T-helper 2 cell treated with Interferon-gamma antibody and Interleukin-4, amounts not matched to agents 5 μg/mL and 100 μg/mL, for 36 hours (primary cell): ENCODE measurements around the gene RNF126.

Experiments used
- DNase-seq: peaks from one replicate; pipeline ENCODE4 v3.0.0; 2021; ENCODE audit warnings: low spot score
- H3K27ac Mint-ChIP-seq: one replicate; pipeline ENCODE4 v1.8.0; 2021; ENCODE audit warnings: mild to moderate bottlenecking, mixed read lengths
- H3K27me3 Mint-ChIP-seq: one replicate; pipeline ENCODE4 v1.8.0; 2021; ENCODE audit warnings: low read depth, mixed read lengths
- H3K36me3 Mint-ChIP-seq: one replicate; pipeline ENCODE4 v1.8.0; 2021; ENCODE audit warnings: low read depth, mixed read lengths
- H3K4me1 Mint-ChIP-seq: one replicate; pipeline ENCODE4 v1.8.0; 2021; ENCODE audit warnings: low read depth, mixed read lengths
- H3K4me3 Mint-ChIP-seq: one replicate; pipeline ENCODE4 v1.8.0; 2022; ENCODE audit warnings: mild to moderate bottlenecking, moderate library complexity, mixed read lengths
- H3K9me3 Mint-ChIP-seq: one replicate; pipeline ENCODE4 v1.8.0; 2021; ENCODE audit warnings: mixed read lengths

Gene RNF126

DNA sequence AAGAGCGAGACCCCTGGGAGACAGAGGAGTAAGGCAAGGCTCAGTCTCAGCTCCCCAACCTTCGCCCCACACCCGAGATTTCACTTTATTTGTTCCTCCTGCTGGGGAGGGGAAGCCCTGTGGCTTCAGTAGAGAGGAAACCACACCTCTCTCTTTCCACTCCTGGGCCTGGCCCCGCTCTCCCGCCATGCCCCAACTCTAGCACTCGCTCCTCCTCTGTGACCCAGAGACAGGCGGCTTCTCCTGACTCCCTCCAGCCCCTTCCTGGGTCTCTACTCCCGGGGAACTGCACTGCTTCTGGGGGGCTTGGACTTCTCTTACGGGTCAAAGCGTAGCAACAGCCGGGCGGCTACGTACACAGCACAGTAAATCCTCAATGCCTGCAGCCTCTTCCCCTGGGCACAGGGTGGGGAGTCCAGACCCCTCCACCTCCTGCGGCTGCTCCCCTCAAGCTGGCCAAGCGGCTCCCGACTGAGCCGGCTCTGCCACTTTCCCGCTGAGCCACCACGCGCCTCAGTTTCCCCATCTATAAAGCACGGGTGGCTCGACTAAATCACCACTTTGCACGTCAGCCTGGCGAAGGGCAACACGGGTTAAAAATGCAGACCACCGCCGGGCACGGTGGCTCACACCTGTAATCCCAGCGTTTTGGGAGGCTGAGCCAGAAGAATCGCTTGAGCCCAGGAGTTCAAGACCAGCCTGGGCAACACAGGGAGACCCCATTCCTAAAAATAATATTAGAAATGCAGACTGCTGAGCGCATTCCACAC, 1.4 kb downstream of the RNF126 start:
- Mint-ChIP-seq H3K4me3 (peak overlapping the region; percentile 95), H3K27me3 (no peaks in the 10 kb centered on the region), H3K4me1 (peaks cover 12% of the 10 kb centered on the region), H3K27ac (peak overlapping the region; percentile 95), H3K9me3 (no peaks in the 10 kb centered on the region), H3K36me3 (peaks cover 14% of the 10 kb centered on the region)
- peak; percentile 61 for DNase-seq

- no peaks in the 10 kb centered on the region for H3K27me3 Mint-ChIP-seq
- H3K27ac Mint-ChIP-seq: peak overlapping the region; percentile 95
- H3K4me1 Mint-ChIP-seq: peaks cover 14% of the 10 kb centered on the region
- H3K36me3 Mint-ChIP-seq: peaks cover 19% of the 10 kb centered on the region
- H3K4me3 Mint-ChIP-seq: peak overlapping the region; percentile 95
- no peaks in the 10 kb centered on the region for H3K9me3 Mint-ChIP-seq
- no peak for DNase-seq
Observed at GRCh38 chr19:660793-661426, 2.1 kb downstream of the RNF126 start.

DNA sequence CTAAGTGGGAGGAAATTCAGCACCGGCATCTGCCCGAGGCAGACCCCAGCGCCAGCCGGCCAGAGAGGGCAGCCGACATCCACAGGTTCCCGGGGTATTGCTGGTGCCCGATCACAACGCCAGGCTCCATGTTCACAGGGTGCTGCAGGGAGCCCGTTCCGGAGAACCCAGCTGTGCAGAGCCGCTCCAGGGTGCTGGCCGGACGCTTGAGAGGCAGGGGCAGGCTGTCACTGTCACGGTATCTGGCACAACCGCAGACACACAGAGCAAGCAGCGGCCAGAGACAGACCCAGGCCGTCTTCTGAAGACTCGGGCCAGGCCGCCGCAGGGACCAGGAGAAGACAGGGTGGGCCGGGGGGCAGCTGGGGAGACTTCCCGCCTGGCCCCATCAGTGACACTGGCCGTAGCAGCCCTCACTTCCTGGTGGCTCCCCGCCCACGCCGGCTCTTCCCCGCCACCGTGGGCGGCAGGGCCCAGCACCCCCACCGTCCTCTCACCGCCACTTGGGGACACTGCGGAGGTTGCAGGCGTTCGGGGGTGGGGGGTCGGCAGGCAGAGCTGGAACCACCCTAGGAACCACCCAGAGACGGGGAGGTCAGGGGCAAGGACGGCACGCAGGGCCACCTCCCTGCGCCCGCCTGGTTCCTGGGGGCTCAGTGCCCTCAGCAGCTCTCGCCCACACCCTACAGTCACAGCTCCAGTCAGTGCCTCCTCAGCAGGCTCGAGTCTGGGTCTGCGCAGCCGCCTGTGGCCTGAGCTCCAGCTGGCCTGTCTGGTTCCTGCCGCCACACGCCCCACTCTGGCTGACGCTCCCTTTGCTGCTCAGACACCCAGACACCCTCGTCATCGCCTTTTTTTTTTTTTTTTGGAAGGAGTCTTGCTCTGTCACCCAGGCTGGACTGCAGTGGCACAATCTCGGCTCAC, 3.8 kb downstream of the RNF126 start:
- peaks cover 30% of the 10 kb centered on the region for H3K36me3 Mint-ChIP-seq

DNA sequence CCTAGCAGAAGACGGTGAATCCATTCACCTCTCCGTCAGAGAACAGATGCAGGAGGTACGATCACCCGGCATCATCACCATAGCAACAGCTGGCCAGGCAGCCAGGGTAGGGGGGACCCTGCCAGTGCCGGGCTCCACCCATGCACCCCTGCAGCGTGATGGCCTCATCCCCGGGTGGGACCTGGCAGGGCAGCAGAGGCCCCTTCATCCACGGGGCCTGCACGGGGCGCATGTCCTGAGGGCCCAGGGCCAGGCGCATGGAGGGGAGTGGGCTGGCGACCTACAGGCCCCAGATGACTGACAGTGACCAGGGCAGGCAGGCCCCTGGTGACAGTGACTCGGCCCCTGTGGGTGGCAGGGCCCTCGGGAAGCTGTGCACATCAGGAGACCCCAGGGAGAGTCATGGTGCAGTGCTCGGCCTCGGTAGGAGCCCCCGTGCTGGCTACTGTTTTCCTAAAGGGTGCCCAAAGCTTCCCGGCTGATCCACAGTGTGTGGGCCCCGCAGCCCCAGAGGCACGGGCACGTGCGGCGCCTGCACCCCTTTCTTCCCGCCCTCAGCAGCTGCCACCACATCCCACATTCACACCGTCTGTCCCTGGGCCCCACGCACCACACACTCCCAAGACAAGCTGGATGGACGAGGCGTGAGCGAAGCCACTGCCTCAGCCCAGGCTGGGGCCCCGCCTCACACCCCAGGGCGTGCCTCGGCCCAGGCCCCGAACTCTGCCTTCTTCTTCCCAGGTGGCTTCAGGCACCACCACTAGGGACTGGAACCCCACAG, 4.8 kb downstream of the RNF126 start:
- DNase-seq: no peak
- Mint-ChIP-seq H3K4me3 (no peak overlapping the region), H3K36me3 (peaks cover 32% of the 10 kb centered on the region), H3K27ac (no peak overlapping the region), H3K27me3 (no peaks in the 10 kb centered on the region), H3K9me3 (no peaks in the 10 kb centered on the region), H3K4me1 (peaks cover 10% of the 10 kb centered on the region)

More for the DNA sequence above, 3.8 kb downstream of the RNF126 start:
- no peaks in the 10 kb centered on the region for H3K27me3 Mint-ChIP-seq
- peaks cover 14% of the 10 kb centered on the region for H3K4me1 Mint-ChIP-seq
- H3K4me3 Mint-ChIP-seq: peak overlapping the region; percentile 95
- no peak for DNase-seq
- no peak overlapping the region for H3K27ac Mint-ChIP-seq
- H3K9me3 Mint-ChIP-seq: no peaks in the 10 kb centered on the region

- H3K36me3 Mint-ChIP-seq: peaks cover 35% of the 10 kb centered on the region
- no peak overlapping the region for H3K4me3 Mint-ChIP-seq
- no peaks in the 10 kb centered on the region for H3K9me3 Mint-ChIP-seq
- H3K27me3 Mint-ChIP-seq: no peaks in the 10 kb centered on the region
- no peak overlapping the region for H3K27ac Mint-ChIP-seq
- no peak for DNase-seq
- peaks cover 10% of the 10 kb centered on the region for H3K4me1 Mint-ChIP-seq
Observed at GRCh38 chr19:657611-658010, 5.4 kb downstream of the RNF126 start.

DNA sequence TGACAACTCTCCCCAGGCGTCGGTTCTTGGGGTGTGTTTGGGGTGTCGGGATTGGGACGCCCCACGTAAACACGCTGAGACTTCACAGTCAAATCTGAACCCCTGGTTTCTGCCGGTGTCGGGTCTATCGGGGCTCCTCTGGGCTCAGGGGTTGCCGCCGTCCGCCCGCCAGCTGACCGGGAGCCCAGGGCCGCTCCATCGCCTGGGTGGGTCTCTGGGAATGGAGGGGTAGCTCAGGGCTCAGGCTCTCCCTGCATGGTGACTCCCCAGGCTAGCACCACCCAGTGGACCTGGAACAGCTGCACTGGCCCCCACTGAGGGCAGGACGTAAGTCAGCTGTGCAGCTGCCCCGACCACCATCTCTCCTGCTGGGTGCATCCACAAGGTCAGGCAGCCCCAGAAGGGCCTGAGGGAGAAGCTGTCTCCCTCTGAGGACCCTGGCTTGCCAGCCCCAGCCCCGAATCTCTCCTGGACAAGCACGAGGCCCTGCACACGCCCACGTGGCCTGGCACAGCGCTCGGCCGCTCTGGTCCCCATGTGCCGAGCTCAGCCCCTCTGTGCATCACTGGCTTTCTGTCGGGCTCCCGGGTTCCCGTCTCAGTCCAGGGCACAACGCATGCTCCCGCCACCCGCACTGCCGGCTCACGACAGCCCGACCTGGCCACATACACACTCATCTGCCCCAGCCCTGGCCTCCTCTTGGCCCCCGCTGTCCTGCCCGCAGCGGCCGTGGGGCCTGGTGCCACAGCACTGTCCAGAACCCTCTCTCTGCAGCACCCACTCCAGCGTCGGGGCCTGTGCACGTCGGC, 6.1 kb downstream of the RNF126 start:
- Mint-ChIP-seq H3K9me3 (no peaks in the 10 kb centered on the region), H3K27me3 (no peaks in the 10 kb centered on the region), H3K27ac (no peak overlapping the region), H3K4me1 (peaks cover 10% of the 10 kb centered on the region), H3K36me3 (peaks cover 33% of the 10 kb centered on the region), H3K4me3 (no peak overlapping the region)
- no peak for DNase-seq

DNA sequence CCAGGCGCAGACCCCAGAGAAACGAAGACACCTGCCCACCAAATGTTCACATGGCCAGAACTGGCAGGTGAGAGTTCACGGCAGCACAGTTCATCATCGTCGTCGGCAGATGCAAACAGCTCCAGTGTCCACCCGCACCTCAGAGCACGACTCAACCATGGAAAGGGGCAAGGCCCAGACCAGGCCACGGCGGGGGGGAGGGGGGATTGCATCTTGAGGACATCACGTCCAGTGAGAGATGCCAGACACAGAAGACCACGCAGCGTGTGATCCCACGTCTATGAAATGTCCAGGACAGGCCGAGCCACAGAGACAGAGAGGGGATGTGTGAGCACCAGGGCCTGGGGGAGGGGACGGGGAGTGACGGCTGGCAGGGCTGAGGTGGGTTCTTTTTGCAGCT, 7.3 kb downstream of the RNF126 start:
- peaks cover 5% of the 10 kb centered on the region for H3K4me1 Mint-ChIP-seq
- peaks cover 27% of the 10 kb centered on the region for H3K36me3 Mint-ChIP-seq
- H3K9me3 Mint-ChIP-seq: no peaks in the 10 kb centered on the region
- H3K27ac Mint-ChIP-seq: no peak overlapping the region
- H3K4me3 Mint-ChIP-seq: no peak overlapping the region
- no peaks in the 10 kb centered on the region for H3K27me3 Mint-ChIP-seq
- no peak for DNase-seq

GRCh38 chr19:653425-653824, 9.6 kb downstream of the RNF126 start:
- H3K9me3 Mint-ChIP-seq: no peaks in the 10 kb centered on the region
- H3K27ac Mint-ChIP-seq: no peak overlapping the region
- H3K4me3 Mint-ChIP-seq: no peak overlapping the region
- peaks cover 2% of the 10 kb centered on the region for H3K4me1 Mint-ChIP-seq
- DNase-seq: no peak
- peaks cover 27% of the 10 kb centered on the region for H3K36me3 Mint-ChIP-seq
- no peaks in the 10 kb centered on the region for H3K27me3 Mint-ChIP-seq

DNA sequence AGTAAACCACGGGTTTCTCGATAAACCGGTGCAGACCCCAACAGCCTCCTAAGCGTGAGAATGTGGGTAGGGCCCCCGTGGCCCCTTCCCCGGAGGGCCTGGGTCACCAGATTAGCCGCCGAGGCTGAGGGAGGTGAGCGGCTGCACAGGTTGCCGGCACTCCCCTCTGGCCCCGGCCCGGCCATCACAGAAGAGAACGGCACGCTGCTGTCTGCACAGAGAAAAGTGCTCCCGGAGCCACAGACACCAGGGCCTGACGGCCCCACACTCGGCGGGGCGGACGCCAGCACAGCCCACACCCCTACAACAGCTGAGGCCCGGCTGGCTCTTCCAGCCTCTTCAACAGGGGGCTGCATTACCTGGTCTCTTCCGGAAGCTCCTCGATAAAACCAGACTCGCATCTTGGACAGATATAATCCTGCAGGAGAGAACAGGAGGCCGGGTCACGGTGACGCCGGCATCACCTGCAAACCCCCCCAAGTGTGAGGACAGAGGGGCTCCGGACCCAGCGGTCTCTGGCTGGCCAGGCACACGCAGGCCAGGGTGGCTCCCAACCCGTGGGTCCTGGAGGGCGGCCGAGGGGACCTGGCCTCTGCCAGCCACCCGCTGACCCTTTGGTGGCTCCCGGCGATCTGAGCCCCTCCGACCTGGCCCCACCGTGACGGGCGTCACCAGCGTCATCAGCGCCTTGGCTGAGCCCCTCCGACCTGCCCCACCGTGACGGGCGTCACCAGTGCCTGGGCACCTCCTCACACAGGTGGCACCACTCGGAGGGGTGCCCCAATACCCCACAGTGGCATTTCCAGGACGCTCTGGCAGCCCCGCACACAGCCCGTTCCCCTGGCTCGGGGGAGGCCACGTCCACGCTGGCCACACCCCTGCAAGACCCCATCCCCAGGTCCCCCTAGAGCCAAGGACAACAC, 10.3 kb downstream of the RNF126 start:
- no peaks in the 10 kb centered on the region for H3K9me3 Mint-ChIP-seq
- no peaks in the 10 kb centered on the region for H3K27me3 Mint-ChIP-seq
- H3K4me1 Mint-ChIP-seq: peaks cover 2% of the 10 kb centered on the region
- no peak overlapping the region for H3K27ac Mint-ChIP-seq
- H3K36me3 Mint-ChIP-seq: peaks cover 29% of the 10 kb centered on the region
- no peak for DNase-seq
- no peak overlapping the region for H3K4me3 Mint-ChIP-seq

DNA sequence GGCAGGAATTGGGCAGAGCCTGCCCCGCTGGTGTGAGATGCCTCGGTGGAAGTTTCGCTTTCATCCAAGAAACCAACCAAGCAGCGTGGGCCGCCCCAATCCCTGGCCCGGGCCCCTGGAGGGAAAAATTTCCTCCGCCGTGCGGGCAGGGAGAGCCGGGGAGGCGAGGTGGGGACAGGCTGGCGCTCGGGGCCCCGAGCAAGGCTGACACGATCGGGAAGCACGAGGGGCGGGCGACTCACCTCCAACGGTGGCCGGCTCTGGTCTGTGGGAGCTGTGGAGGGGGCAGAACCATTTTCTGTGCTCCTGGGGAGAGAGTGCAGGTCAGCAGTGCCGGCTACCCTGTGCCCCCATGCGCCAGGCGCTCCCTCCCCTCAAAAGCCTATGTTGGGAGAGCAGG, 11.0 kb downstream of the RNF126 start:
- Mint-ChIP-seq H3K27ac (no peak overlapping the region), H3K36me3 (peaks cover 29% of the 10 kb centered on the region), H3K9me3 (no peaks in the 10 kb centered on the region), H3K27me3 (no peaks in the 10 kb centered on the region), H3K4me1 (peaks cover 2% of the 10 kb centered on the region), H3K4me3 (no peak overlapping the region)
- DNase-seq: no peak

GRCh38 chr19:651114-651818, 11.7 kb downstream of the RNF126 start:
- peaks cover 29% of the 10 kb centered on the region for H3K36me3 Mint-ChIP-seq
- H3K9me3 Mint-ChIP-seq: no peaks in the 10 kb centered on the region
- peaks cover 2% of the 10 kb centered on the region for H3K4me1 Mint-ChIP-seq
- no peaks in the 10 kb centered on the region for H3K27me3 Mint-ChIP-seq
- no peak overlapping the region for H3K27ac Mint-ChIP-seq
- no peak for DNase-seq
- H3K4me3 Mint-ChIP-seq: no peak overlapping the region

- no peaks in the 10 kb centered on the region for H3K27me3 Mint-ChIP-seq
- DNase-seq: no peak
- H3K36me3 Mint-ChIP-seq: peaks cover 22% of the 10 kb centered on the region
- no peaks in the 10 kb centered on the region for H3K4me1 Mint-ChIP-seq
- H3K27ac Mint-ChIP-seq: no peak overlapping the region
- H3K9me3 Mint-ChIP-seq: no peaks in the 10 kb centered on the region
- no peak overlapping the region for H3K4me3 Mint-ChIP-seq
Observed at GRCh38 chr19:650121-650520, 12.9 kb downstream of the RNF126 start.
